GM21717 (cell line): ENCODE measurements around the gene MAPKAPK3.
A peak's percentile ranks its signal among the peaks of the same experiment; 100 is the strongest.

Experiments used
- ATAC-seq: cut with Tn5 transposase; IDR thresholded peaks from one replicate; pipeline ENCODE4 v1.9.1; 2021; ENCODE audit warnings: mild to moderate bottlenecking, moderate library complexity; ENCODE audit not compliant: unreplicated experiment

MAPKAPK3 gene

GRCh38 chr3:50607271-50608091 is 9.5 kb upstream of the MAPKAPK3 start:
- ATAC-seq: no peak

- no peak for ATAC-seq
These were observed 8.7 kb upstream of the MAPKAPK3 start for GRCh38 chr3:50608278-50608677.

- ATAC-seq: no peak
These were observed 7.7 kb upstream of the MAPKAPK3 start for GRCh38 chr3:50609071-50609762.

GRCh38 chr3:50609763-50610085 is 7.2 kb upstream of the MAPKAPK3 start:
- ATAC-seq: no peak

DNA sequence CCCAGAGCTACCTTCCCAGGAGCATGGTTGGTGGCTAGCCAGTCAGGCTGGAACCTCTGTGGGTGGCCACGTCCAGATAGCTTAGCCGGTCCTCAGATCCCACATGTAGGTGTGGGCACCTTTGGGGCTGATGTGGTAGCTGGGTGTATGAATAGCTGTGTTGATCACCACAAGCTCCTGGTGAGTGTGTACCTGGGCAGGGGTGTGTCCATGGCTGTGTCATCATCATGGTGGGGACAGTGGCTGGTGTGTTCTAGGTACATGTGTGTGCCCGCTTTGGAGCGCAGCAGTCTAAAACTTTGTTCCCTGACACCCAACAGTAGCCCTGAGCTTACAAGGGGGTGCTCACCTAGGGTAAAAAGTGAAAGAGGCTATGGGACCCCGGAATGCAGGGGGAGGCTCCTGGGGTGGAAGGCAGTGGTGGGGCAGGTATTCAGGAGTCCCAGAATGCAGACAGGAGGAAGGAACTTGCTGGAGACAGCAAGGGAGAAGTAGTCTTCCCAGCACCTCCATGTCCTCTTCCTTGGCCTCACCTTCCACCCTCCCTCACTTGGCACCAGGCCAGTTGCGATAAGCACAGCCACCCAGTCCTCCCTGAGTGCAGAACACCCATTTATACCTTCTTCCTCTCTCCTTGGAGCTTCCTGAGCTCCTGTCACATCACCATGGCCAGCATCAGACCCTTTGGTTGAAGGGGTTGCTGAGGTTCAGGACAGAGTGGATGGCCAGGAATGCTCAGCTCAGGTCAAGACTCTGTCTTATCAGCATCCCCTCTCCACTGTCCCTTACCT is 6.6 kb upstream of the MAPKAPK3 start:
- no peak for ATAC-seq

DNA sequence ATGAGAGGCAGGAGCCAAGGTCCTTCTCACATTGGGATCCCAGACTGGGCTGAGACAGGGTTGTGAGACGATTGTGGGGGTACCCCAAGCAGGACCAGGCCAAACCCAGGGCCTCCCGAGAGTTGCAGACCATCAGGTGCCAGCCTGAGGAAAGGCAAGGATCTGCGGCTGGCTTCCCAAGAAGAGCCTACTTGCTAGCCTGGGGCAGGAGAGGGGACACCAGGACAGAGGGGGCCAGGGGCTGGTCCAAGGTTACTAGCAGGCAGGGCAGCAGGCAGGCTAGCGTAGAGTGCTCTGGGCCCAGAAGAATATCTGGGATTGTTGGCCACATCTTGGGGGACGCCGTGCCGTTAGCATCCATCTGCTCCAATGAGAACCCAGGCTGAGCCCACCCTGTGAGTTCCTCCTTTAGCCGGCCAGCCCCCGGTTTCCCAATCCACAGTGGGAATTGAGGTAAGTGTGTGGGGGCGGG is 5.9 kb upstream of the MAPKAPK3 start:
- no peak for ATAC-seq

- ATAC-seq: peak; percentile 74
These were observed 5.3 kb upstream of the MAPKAPK3 start, which contains the start of gene CISH for GRCh38 chr3:50611464-50612233. Gene CISH (minus strand): TSS chr3:50611774. CDS start chr3:50611650, 124 bp downstream.

DNA sequence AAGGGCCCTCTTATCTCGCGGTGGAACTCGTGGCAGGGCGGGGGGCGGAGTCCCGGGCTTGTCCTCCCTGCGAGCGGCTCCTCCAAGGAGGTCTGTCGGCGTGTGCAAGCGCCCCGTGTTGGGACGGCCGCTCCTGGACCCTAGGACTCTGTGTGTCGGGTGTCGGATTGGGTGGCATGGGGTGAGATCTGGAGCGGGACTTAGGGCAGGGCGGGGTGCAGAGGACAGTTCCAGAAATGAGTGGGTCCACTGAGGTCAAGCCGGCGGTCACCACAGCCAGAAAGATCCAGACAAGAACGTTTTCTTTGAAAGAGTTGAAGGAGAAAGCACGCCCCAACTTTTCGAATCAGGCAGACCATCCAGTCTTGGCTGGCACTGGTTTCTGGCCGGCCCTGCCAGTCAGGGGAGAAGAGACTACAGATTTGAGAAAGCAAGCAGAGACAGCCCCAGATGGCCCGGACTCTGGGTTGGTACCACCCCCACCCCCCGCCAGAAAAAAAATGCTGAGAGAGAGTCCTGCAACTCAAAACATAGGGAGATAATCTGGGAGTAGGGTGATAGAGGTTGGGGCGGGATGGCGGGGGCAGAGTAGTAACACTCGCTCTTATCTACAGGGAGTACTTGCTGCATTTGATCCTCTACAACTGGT is 4.6 kb upstream of the MAPKAPK3 start:
- no peak for ATAC-seq

- no peak for ATAC-seq
These were observed 3.7 kb upstream of the MAPKAPK3 start for GRCh38 chr3:50612970-50613846.

DNA sequence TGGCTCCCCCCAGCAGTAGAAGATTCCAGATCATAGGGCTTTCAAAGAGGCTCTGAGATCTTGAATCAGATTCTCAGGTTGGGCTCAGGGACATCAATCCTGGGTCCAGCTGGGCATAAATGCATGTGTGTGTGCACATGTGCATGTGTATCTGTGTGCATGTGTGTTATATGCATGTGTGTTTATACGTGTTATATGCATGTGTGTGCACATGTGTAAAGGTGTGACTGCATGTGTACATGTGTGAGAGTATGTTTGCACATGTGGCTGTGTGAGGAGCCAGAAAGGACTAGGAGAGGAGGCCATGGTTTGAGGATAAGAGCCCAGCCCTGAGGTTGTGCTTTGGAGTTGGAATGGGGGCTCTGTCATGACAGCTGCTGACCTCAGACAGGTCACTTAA is 1.8 kb upstream of the MAPKAPK3 start:
- ATAC-seq: no peak

- ATAC-seq: peak; percentile 33
These were observed 765 bp upstream of the MAPKAPK3 start for GRCh38 chr3:50616003-50616769.

GRCh38 chr3:50616770-50617095 is 218 bp upstream of the MAPKAPK3 start:
- peak; percentile 63 for ATAC-seq

DNA sequence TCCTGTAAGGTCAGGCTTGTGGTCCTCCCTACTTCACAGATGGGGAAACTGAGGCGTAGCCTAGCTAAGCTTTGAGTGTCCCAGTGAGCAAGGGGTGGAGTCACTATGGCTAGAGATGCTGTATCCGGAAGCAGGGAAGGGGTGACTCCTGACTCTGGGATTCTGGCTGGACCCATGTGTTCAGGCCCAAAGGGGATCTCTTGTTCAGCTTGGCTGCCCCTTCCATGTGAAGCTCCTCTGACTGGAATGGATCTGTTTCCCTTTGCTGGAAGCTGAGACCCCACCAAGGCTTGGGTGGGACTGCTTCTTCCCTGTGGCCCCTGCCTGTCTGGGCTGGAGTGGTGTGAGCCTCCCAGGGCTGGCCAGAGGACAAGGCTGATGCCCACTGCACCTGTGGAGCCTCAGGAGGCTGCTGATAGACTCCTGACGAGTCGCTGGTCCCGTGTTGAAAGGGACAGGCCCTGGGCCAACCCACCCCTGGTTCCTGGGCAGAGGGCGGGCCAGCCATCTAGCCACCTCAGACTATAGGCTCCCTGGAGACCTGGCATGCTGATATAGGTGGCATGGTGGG is 1.0 kb downstream of the MAPKAPK3 start:
- ATAC-seq: no peak

DNA sequence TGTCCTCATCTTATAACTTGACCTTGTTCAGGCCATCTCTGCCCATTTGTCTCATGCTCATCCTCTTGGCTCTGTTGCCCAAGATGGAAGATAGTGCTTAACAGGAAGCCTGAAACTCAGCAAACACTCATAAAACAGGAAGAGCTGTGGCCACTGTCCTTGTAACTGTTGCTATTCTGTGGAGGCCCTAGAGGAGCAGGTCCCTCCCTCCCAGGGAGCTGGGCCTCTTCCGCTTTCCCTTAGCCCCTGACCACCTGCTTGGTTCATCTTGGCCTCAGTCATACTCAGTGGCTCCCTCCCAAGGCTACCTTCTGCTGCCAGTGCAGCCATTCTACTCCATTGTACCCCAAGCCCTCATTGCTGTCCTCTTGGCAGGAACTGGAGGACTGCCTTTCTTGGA is 3.5 kb downstream of the MAPKAPK3 start:
- no peak for ATAC-seq

GRCh38 chr3:50620820-50621219 is 3.9 kb downstream of the MAPKAPK3 start:
- ATAC-seq: no peak

- ATAC-seq: no peak
These were observed 5.9 kb downstream of the MAPKAPK3 start for GRCh38 chr3:50622881-50623280.

DNA sequence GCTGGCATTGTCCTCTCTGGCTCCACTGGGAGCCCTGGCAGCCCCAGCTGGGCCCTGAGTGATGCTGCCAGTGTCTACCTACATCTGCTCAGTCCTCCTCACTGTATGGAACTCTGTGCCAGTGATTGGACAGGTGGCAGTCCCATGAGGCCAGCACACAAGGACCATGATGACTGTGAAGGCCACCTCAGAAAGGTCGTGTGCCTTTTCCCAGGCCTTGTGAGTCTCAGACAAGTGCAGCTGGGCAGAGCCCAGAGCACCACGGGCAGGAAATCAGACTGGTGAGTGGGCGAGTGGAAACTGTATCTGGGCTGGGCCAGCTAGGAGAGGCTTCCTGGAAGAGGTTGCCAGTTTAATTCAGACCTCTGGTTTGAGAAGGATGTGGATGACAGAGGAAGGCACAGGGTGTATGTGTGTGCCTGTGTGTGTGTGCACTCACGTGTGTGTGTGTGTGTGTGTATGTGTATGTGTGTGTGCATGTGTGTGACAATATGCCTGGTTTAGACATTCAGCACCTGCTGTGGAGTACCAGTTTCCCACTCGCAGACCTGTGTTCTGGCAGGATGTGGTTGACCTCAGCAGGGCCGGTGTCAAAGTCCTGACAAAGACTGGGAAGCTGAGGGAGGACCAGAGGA is 7.0 kb downstream of the MAPKAPK3 start:
- ATAC-seq: peak; percentile 51

GRCh38 chr3:50624634-50625033 is 7.7 kb downstream of the MAPKAPK3 start:
- ATAC-seq: no peak
